ENCODE results near the gene DNAJC12.
"Not testable (repeated sequence)": the region's sequence is repeated elsewhere in the genome, so short reads cannot be mapped to it uniquely, and the experiment has no call there.

The DNAJC12 gene
- total RNA-seq = 0.08 to 2.6 (median 1.3) reads per million in 18 experiments

GRCh38 chr10:67837541-67838314, at the start of gene DNAJC12:
TSS of gene DNAJC12 (minus strand) at chr10:67838188. CDS start at chr10:67838011, 177 bp downstream.
- peak; percentile 64 to 70 for DNase-seq

GRCh38 chr10:67884842-67885670, 47.1 kb upstream of the DNAJC12 start:
- peak; percentile 84 to 86 for DNase-seq

GRCh38 chr10:67884313-67884841, 46.4 kb upstream of the DNAJC12 start, which contains the start of gene SIRT1:
TSS of gene SIRT1 (plus strand) at chr10:67884656. CDS start at chr10:67884722, 66 bp downstream.
- peak; percentile 96 to 97 for DNase-seq

GRCh38 chr10:67883710-67884312, 45.8 kb upstream of the DNAJC12 start:
- DNase-seq = no peak

- DNase-seq = no peak
Measured at GRCh38 chr10:67878133-67878532, 40.1 kb upstream of the DNAJC12 start.

- DNase-seq = not testable (repeated sequence)
Measured at GRCh38 chr10:67877421-67877820, 39.4 kb upstream of the DNAJC12 start.

- DNase-seq = no peak
Measured at GRCh38 chr10:67875340-67876238, 37.6 kb upstream of the DNAJC12 start.

GRCh38 chr10:67869996-67870395, 32.0 kb upstream of the DNAJC12 start:
- DNase-seq = no peak

- no peak for DNase-seq
Measured at GRCh38 chr10:67868132-67868531, 30.1 kb upstream of the DNAJC12 start.

- DNase-seq = peak; percentile 50 to 68
Measured at GRCh38 chr10:67864607-67865371, 26.8 kb upstream of the DNAJC12 start.

GRCh38 chr10:67863094-67863493, 25.1 kb upstream of the DNAJC12 start:
- no peak for DNase-seq

GRCh38 chr10:67861750-67862432, 23.9 kb upstream of the DNAJC12 start:
- no peak for DNase-seq

- DNase-seq = no peak
Measured at GRCh38 chr10:67858971-67859370, 21.0 kb upstream of the DNAJC12 start.

GRCh38 chr10:67853512-67853911, 15.5 kb upstream of the DNAJC12 start:
- no peak for DNase-seq

- no peak for DNase-seq
Measured at GRCh38 chr10:67852761-67853160, 14.8 kb upstream of the DNAJC12 start.

- no peak for DNase-seq
Measured at GRCh38 chr10:67851186-67851585, 13.2 kb upstream of the DNAJC12 start.

GRCh38 chr10:67849331-67850011, 11.5 kb upstream of the DNAJC12 start:
- peak; percentile 95 to 97 for DNase-seq

GRCh38 chr10:67843284-67843683, 5.3 kb upstream of the DNAJC12 start:
- DNase-seq = no peak

- DNase-seq = no peak
Measured at GRCh38 chr10:67841737-67842136, 3.7 kb upstream of the DNAJC12 start.

- peak; percentile 65 to 68 for DNase-seq
Measured at GRCh38 chr10:67839951-67840350, 2.0 kb upstream of the DNAJC12 start.

All from inflammatory macrophage (primary cell).